Measurements from ENCODE around the gene UNC13A.

UNC13A gene

DNA sequence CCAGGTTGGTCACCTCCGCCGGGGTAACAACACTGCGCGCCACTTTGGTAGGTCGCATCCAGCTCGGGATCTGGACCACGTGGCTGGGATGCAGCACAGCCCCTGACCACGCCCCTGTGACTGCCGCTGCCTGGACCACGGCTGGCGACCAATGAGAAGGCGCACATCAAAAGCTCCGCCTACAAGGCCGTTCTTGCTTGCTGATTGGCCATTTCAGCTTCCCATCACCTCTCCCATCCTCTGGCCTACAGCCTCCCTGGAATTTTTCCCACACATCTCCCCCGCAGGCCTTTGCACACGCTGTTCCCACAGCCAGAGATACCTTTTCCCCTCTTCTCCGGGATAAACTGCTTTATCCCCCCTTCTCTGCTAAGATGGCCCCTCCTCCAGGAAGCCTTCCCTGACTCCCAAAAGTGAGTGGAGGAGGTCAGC, 18.6 kb upstream of the UNC13A start:
- DNase-seq (ENCODE audit: low spot score) = peak; percentile 74

DNA sequence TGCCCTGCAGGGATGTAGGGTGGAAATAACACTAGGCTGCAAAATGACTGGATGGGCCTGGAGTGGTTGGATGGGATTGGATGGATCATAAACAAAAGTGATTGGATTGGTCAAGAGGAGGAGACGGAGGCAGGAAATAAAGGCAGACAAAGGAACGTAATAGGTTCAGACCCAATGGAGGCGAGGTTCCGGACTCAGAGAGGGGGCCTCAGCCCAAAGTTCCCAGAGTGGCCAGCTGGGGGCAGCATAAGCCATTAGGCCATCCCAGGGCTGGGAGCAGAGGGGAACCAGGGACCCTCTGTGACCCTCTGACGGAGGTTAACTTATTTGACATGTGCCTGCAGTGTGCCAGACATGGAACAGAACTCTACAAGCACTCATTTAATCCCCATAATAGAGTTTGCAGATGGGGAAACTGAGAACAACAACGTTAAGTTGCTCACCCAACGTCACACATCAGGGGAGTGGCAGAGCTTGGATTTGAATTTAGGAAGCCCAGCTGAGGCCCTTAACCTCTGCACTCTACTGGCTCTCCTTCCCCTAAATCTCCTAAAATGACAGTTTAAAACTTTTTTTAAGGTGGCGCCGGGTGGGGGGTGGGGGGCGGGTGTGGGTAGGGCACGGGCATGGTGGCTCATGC, 15.8 kb upstream of the UNC13A start:
- peak; percentile 71 for DNase-seq (ENCODE audit: low spot score)

DNA sequence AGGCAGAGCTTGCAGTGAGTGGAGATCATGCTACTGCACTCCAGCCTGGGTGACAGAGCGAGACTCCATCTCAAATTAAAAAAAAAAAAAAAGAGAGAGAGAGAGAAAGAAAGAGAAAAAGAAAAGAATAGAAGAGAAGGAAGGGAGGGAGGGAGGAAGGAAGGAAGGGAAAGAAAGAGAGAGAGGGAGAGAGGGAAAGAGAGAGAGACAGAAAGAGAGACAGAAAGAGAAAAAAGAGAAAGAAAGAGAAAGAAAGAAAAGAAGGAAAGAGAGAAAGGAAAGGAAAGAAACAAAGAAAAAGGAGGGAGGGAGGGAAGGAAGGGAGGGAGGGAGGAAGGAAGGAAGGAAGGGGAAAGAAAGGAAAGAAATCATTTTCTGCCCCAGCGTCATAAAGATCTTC, 7.0 kb upstream of the UNC13A start:
- no peak for DNase-seq (ENCODE audit: low spot score)

DNA sequence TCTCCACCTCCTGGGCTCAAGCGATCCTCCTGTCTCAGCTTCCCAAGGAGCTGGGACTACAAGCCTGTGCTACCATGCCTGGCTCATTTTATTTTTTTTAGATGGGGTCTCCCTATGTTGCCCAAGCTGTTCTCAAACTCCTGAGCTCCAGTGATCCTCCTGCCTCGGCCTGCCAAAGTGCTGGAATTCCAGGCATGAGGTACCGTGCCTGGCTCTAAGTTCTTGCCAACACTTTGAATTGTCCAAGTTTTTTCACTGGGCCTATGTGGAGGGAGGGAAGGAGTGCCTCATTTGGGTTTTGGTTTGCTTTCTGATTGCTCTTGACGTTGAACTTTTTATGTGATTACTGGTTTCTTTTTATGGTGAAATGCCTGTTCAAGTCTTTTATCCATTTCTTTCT, 4.4 kb upstream of the UNC13A start:
- DNase-seq (ENCODE audit: low spot score) = peak; percentile 3

DNA sequence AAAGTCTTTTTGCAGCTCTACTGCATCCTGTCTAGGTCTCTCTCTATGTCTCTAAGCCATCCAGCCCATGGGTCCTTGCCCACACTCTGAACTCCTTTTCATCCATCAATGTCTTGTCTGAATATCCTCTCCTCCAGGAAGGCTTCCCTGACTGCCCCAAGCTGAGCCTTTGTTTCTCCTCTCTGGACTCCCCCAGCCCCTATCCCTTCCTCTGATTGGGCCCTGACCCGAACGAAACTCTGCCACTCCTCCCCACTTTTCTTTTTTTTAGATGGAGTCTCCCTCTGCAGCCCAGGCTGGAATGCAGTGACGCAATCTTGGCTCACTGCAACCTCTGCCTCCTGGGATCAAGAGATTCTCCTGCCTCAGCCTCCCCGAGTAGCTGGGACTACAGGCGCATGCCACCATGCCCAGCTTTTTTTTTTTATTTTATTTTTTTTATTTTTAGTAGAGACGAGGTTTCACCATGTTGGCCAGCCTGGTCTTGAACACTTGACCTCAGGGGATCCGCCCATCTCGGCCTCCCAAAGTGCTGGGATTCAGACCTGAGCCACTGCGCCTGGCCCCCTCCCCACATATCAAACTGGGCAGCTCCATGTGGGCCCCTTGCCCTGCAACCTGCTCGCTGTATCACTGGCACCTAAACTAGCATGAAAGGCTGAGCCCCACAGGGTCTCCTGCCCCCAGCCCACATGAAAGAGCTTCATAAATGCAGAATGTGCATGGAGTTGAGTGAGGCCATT, 870 bp upstream of the UNC13A start:
- DNase-seq (ENCODE audit: low spot score) = no peak

DNA sequence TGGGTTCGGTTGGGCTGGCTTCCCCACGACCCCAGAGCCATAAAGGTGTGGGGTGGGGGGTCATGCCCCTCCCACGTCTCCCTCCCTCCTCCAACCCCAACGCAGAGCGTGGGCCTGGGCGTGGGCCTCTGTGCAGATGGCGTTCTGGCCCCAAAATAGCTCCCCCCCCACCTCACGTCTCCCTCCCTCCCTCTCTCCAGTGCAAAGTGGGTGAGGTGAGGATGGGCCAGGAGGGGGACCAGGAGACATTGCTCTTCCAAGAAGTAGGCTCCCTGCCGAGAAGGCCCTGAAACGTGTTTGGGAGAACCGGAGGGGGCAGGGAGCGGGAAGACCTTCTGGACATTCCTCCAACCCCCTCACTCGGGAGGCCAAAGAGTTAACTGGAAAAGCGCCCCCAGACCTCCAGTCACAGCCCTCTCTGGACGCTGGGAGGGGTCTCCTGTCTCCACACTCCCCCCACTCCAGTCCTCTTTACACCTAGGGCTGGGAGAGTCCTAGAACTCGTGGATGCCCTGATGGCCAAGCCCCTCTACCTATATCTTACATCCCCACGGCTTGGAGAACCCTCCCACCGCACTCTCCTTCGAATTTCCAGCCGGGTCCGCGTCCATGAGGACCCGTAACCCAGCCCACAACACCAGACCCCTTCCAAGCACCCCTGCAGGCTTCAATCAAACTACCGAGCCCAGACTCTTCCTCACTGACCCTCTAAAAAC, 855 bp downstream of the UNC13A start:
- DNase-seq (ENCODE audit: low spot score) = no peak

DNA sequence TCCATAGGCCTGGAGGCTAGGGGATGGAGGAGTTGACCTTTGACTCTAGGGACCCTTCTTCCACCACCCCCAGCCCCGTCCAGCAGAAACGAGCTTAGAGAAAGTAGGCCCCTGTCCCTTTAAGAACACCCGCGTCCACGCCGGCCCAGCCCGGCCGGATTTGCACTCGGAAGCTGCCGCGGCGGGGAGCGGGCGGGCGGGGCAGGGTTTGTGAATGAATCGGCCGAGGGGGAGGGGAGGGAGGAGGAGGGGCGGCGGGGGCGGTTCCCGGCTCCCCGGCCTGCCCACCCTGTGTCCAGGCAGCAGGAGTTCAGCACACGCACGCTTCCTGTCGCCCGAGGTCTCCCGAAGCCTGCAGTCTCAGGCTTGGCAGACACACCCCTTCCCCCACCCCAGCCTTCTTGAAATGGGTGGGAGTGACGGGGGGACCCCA, 1.5 kb downstream of the UNC13A start:
- peak; percentile 58 for DNase-seq (ENCODE audit: low spot score)

DNA sequence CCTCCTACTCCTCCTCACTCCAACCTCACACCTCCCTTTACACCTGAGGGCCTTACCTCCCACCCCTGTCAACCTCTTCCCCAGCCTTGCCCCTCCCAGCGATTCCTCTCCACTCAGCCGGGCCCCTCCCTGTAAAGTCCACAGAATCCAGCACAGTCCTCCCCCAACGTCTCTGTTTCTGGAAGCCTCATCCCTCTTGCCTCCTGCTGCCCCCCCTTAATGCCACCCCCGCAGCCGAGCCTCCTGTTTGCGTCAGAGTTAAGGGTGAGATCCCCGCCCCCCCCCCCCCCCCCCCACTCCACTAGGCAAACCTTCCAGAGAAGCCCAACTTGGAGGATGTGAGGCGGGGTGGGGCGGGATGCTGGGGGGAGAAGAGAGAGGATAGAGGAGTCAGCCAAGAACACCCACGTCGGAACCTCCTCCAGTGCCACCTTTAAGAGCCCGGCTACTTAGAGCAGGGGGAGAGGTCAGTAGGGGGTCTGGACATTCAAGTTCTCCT, 2.1 kb downstream of the UNC13A start:
- DNase-seq (ENCODE audit: low spot score) = no peak

DNA sequence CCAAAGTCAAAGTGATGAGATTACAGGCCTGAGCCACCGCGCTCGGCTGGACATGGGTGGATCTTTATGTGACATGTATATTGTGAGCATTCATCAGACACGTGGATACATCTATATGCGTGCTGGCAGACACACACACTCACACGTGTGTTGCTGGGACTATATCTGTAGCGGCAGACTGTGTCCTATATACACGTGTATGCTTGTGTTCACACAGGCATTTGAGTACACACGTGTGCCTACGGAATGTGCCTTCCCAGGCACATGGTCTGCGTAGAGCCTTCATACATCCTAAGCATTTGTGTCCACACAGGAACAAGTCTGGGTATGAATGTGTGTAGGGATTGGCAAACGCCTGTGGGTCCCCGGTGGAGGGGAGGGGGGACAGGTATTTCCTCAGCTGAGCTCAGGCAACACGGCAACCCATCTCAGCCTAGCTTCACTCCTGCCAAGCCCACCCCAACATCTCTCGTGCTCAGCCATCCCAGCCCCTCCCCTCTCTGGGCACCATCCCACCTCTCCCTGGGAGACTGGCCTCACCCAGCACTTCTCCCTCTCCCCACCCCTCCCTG, 2.6 kb downstream of the UNC13A start:
- no peak for DNase-seq (ENCODE audit: low spot score)

DNA sequence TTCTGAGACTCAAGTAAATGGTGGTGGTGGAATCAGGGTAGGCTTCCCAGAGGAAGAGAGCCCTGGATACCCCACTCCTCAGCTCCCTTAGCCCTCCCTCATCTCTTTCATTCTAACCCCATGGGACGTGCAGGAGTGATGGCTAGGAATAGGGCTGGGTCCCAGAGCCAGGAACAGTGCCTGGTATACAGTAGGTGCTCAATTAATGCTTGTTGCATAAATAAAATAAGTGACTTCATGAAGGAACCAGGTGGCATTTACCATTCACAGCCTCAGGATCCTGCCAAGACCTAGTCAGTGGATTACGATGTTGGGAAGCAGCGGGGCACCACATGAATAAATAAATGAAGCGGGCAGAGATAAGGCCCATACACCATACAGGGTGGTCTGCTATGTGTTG, 3.9 kb downstream of the UNC13A start:
- no peak for DNase-seq (ENCODE audit: low spot score)

DNA sequence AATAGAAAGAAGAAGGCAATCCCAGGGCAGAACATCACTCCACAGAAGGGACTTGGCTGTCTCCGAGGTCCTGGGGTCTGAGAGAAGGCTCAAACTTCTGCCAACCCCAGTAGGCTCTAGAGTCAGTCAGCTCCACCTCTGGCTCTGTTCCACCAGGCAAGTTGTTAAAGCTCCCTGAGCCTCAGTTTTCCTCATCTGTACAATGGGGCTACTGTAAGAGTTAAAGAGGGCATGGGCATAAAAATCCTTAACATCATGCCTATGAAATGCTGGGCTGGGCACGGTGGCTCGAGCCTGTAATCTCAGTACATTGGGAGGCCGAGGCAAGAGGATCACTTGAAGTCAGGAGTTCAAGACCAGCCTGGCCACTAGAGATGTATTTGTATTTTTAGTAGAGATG, 5.1 kb downstream of the UNC13A start:
- DNase-seq (ENCODE audit: low spot score) = no peak

DNA sequence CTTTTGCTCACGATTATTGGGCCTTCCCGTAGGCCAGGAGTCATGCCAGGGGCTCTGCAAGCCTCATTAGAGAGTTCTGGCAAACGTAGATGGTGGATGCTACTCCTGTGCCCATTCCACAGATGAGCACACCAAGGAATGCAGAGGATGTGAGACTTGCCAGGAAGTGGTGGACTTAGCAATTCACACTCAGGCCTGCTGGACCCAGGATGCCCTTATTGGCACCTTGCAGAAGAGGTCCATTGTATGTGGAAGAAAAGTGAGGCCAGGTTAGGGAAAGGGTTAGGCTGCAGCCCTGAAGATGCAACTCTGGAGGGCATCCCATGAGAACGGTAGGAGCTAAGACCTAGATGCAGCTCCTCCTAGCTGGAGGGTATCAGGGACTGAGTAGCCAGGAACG, 5.9 kb downstream of the UNC13A start:
- no peak for DNase-seq (ENCODE audit: low spot score)

DNA sequence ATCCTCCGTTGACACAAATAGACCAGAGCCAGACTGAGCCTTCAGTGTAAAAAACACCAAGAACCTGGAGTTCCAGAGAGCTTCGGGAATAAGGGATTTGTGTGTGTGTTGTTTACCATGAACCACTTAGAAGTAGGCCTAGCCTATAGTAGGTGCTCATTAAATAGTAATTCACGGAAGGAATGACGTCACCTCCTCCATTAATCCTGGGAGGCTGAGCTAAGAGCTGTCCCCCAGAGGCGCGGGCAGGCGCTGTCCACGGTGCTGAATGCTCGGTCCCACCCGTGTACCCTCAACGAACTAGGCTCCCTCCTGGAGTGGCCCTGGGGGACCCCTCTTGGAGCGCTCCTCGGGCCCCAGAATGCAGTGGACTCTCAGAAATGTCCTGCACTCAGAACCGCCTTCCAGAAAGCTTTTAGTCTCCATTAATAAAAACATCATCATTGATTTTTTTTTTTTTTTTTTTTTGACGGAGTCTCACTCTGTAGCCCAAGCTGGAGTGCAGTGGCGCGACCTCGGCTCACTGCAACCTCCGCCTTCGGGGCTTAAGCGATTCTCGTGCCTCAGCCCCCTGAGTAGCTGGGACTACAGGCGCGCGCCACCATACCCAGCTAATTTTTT, 6.5 kb downstream of the UNC13A start:
- DNase-seq (ENCODE audit: low spot score) = peak; percentile 78

DNA sequence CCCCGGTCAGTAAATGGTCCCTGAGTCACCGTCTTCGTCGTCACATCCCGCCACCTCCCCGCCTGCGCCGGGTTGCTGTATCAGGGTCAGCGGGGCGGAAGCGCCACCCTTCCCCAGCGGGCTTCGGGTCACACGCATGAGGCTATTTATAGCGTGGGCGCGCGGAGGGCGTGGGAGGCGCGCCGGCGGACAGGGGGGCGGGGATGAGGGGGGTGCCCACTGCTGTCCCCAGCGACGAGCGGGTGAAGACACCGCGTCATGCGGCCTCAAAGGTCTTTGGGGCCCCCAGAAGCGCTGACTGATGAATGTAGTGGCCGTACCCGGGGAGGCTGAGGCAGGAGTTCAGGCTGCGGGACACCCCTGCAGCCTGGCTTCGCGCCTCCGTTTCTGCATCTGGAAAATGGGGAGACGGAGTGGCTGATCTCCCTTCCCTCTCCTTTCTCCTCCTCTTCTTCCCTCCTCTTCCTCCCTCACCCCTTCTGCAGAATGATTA, 7.9 kb downstream of the UNC13A start:
- DNase-seq (ENCODE audit: low spot score) = peak; percentile 90

DNA sequence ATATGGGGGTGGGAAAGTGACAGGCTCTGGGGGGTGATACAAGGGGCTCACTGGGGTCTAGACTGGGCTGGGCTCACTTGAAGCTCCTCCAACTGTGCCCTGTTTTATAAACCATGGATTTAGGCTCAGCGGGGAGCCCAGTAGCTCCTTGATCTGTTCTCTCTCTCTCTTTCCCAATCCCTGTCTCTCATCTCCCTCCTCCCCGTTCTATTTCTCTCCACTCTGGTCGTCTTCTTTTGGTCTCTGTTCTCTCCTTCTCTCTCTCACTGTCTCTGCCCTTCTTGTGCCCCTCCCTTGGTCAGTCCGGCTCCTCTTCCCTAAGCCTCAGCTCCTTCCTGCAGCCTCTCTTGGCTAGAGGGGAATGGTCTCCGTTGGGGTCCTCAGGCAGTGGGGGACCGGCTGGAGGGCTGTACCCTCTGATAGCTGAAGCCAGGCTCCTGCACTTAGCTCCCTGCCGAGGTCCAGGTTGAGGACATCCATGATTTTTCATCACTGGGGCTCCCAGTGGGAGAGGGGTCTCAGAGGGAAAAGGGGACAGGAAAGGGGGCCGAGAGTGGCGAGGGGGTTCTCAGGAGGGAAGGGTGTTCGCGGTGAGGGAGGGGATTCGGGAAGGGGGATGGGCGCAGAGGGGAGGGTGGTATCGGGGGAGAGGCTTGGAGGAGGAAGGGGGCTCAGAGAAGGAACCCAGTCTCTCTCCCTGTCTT, 8.5 kb downstream of the UNC13A start:
- DNase-seq (ENCODE audit: low spot score) = no peak

DNA sequence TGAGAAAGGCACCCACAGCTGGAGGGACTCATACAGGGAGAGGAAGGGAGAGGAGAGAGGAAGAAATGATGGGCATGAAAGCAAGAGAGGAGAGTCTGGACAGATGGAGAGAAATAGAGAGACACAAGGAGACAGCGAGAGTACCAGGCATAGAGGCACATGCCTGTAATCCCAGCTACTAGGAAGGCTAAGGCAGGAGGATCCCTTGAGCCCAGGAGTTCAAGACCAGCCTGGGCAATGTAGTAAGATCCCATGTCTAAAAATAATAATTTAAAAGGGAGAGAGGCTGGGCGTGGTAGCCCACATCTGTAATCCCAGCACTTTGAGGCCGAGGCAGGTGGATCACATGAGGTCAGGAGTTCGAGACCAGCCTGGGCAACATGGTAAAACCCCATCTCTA, 9.3 kb downstream of the UNC13A start:
- DNase-seq (ENCODE audit: low spot score) = no peak

DNA sequence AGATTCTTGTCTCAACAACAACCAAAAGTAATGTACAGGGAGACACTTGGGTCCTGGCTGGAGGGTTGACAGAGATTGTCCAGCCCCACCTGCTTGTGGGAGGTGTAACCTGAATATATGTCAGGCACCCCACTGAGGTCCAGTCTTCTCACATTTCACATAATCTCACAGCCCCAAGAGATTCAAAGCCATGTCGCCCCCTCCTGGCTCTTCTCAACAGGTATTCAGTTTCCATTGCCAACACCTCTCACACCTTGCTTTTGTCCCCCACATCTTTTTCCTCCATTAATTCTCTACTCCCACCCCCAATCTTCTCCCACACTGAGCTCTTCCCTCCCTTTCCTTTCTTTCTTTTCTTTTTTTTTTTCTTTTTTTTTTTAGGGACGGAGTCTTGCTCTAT, 11.2 kb downstream of the UNC13A start:
- no peak for DNase-seq (ENCODE audit: low spot score)

DNA sequence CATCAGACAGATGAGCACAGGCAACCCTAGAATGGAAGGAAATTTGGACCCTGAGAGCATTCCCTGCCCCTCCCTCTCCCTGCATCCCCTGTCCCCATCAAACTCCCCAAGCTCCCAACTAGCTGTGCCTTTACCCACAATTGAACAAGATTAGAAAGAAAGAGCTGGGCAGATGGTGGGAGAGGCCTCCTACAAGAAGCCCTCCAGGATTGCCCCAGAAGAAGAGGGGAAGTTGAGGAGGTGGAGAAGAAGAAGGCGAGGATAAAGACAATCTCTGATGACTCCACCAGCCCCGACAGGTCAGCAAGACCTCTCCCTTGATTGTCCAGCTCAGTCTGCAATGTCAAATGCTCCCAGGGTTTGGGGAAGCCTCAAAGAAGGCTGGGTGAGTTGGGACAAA, 11.9 kb downstream of the UNC13A start:
- no peak for DNase-seq (ENCODE audit: low spot score)

DNA sequence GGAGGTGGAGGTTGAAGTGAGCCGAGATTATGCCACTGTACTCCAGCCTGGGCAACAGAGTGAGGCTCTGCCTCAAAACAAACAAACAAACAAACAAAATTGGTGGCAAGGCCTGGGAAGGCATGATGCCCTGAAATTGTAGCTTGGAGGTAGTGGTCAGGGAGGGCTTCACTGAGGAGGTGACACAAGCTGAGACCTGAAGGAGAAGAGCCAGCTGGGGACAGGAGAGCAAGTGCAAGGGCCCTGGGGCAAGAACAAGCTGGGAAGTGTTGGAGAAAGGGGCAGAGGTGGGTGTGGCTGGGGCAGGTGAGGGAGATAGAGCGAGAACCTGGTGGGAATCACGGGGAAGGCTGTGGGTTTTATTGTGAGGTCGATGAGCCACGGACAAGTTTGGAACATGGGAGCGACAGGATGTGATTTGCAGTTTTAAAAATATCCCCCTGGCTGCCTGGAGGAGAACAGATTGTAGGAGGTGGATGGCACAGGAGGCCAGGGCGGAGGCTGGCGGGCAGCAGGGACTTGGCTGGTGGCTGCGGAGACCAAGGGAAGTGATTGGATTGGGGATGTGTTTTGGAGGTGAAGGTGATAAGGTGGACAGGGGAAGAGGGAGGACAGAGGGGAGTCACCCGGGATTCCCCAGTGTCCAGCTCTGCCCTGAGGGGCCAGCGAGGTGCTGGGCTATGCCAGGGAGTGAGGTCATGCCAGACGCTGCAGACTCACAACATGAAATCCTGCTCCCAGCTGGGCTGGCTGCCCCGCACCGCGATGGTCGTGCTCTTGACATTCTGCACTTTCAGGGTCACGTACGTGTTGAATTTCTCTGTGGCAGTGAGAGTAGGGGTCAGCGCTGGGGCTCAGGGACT, 14.0 kb downstream of the UNC13A start:
- DNase-seq (ENCODE audit: low spot score) = peak; percentile 55

DNA sequence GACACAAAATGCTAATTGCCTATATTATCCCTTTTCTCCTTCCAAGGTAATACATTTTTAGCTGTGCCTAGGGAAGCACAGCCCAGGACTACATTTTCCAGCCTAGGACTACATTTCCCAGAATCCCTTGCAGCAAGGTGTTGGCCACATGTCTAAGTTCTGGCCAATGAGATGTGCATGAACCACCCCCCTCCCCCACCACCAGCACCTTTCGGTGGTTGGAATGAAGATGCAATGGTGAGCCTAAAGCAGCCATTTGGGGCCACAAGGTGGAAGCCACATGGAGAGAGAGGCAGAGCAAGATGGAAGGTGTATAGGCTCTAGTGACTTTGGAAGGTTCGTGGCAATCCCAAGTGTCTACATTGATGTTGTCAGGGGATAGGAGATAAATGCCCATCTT, 16.2 kb downstream of the UNC13A start:
- DNase-seq (ENCODE audit: low spot score) = peak; percentile 41
